SU-DHL-6 (cell line): Measurements from ENCODE around the gene DALRD3.

Source experiments
- CTCF ChIP-seq: fragments of 200-600 bp; sonication (generic); IDR thresholded peaks from one replicate; pipeline ENCODE4 v1.5.1; 2017; ENCODE audit warnings: antibody characterized with exemption, mild to moderate bottlenecking, low read length, moderate library complexity; ENCODE audit not compliant: insufficient read depth, poor library complexity, severe bottlenecking
- EZH2phosphoT487 ChIP-seq: fragments of 200-600 bp; sonication (generic), shearing (Covaris generic); conservative IDR thresholded peaks from 2 replicates; pipeline ENCODE4 v1.6.1; 2018; ENCODE audit warnings: mild to moderate bottlenecking, antibody characterized with exemption, low read length, moderate library complexity, mixed read lengths

- TF ChIP-seq CTCF (no peak), EZH2phosphoT487 (no peak)
These were observed 2.9 kb upstream of the DALRD3 start for GRCh38 chr3:49021213-49021812.
